K562 (cell line): Measurements from ENCODE around the gene QKI. TPM values are rescaled to one million over a fixed set of nuclear protein-coding genes. Genes with fewer than 3 reads are reported as not detected.

Source experiments
- ATAC-seq: fragments of 200-7000 bp; cut with Tn5 transposase; 3 replicates; pipeline ENCODE4 v1.9.1; 2020; ENCODE audit warnings: moderate library complexity
- BruUV-seq: library from RNA; stranded (reverse); fragments of 400-500 nt; replicated peaks from 2 replicates; lab custom pipeline; 2021; lab: Mats Ljungman, UMichigan
- CTCF ChIA-PET: fragments of 300-600 bp; formaldehyde crosslinking; extraction: SDS; loops from one replicate; lab custom pipeline; 2021; ENCODE audit warnings: low intra/inter-chr PET ratio; lab: Yijun Ruan, JAX
- POLR2A ChIA-PET: fragments of 300-600, 350-650 bp; sonication (Branson Sonifier 250); formaldehyde crosslinking; extraction: SDS; loops from one replicate; lab custom pipeline; 2021; ENCODE audit warnings: antibody characterized with exemption, inconsistent platforms; lab: Yijun Ruan, JAX
- DNase-seq, 4 experiments: peaks; one replicate each; pipeline versions ENCODE4 v3.0.0 to v3.0.0-alpha.2; 2011 to 2018; ENCODE audit warnings: low spot score in 3 of 4, mixed read lengths in 3 of 4; ENCODE audit errors: extremely low read depth in 1 of 4
- FAIRE-seq: peaks from 2 replicates; lab custom pipeline; 2011; peaks lifted over from hg19 to GRCh38; lab: Jason Lieb, UNC
- H2AFZ ChIP-seq: 2 replicates; pipeline ENCODE4 v1.6.0; 2011; ENCODE audit warnings: low read depth, low read length, control low read depth, inconsistent platforms
- H3K27ac ChIP-seq: fragments of 200-600 bp; 3 replicates; pipeline ENCODE4 v1.8.0; 2011; ENCODE audit warnings: low read depth, mild to moderate bottlenecking, control low read depth, inconsistent platforms, low read length, moderate library complexity, mixed read lengths; ENCODE audit errors: extremely low read depth
- H3K27me3 ChIP-seq, 2 experiments: fragments of 300-600 bp in 1 of 2; 2 replicates in 1 of 2; 3 replicates in 1 of 2; pipeline versions ENCODE4 v1.6.0 to v1.8.0; 2011; ENCODE audit warnings: inconsistent platforms in 2 of 2, low read length in 2 of 2, mild to moderate bottlenecking in 1 of 2, mixed read lengths in 1 of 2, moderate library complexity in 1 of 2; ENCODE audit not compliant: control insufficient read depth in 2 of 2, insufficient read depth in 2 of 2
- H3K36me3 ChIP-seq: fragments of 300-600 bp; 3 replicates; pipeline ENCODE4 v1.8.0; 2011; ENCODE audit warnings: mild to moderate bottlenecking, low read length, inconsistent platforms; ENCODE audit not compliant: control insufficient read depth, insufficient read depth
- H3K4me1 ChIP-seq, 2 experiments: fragments of 200-600 bp in 1 of 2; replicated peaks in 1 of 2; 2 replicates in 1 of 2; 3 replicates in 1 of 2; pipeline versions ENCODE4 v1.5.1 to v1.8.0; 2011; ENCODE audit warnings: inconsistent platforms in 2 of 2, low read length in 2 of 2, mild to moderate bottlenecking in 1 of 2, mixed read lengths in 1 of 2, moderate library complexity in 1 of 2; ENCODE audit not compliant: control insufficient read depth in 2 of 2, insufficient read depth in 2 of 2
- H3K4me2 ChIP-seq: 2 replicates; pipeline ENCODE4 v1.6.1; 2011; ENCODE audit warnings: low read length, control low read depth, inconsistent platforms, mixed read lengths; ENCODE audit not compliant: insufficient read depth
- H3K4me3 ChIP-seq: fragments of 200-600 bp; sonication (generic), shearing (Covaris generic); 2 replicates; pipeline ENCODE4 v1.5.1; 2016; ENCODE audit warnings: control low read depth, inconsistent platforms
- H3K79me2 ChIP-seq: fragments of 200-600 bp; 3 replicates; pipeline ENCODE4 v1.8.0; 2011; ENCODE audit warnings: low read length, inconsistent platforms; ENCODE audit not compliant: control insufficient read depth, insufficient read depth
- H3K9ac ChIP-seq, 2 experiments: 2 replicates each; pipeline versions ENCODE4 v1.6.0 to v1.6.1; 2011; ENCODE audit warnings: low read depth in 2 of 2, low read length in 2 of 2, control low read depth in 1 of 2, inconsistent platforms in 1 of 2, mild to moderate bottlenecking in 1 of 2, mixed read lengths in 1 of 2; ENCODE audit not compliant: insufficient read depth in 1 of 2
- H3K9me1 ChIP-seq: one replicate; pipeline ENCODE4 v1.6.0; 2011; ENCODE audit warnings: inconsistent platforms, mild to moderate bottlenecking, low read length, moderate library complexity; ENCODE audit not compliant: control insufficient read depth, insufficient read depth
- H3K9me3 ChIP-seq: replicated peaks from 2 replicates; pipeline ENCODE4 v1.5.1; 2011; ENCODE audit warnings: low read depth, low read length, inconsistent platforms; ENCODE audit not compliant: control insufficient read depth, insufficient read depth
- H4K20me1 ChIP-seq: replicated peaks from 2 replicates; pipeline ENCODE4 v1.6.1; 2011; ENCODE audit warnings: low read length, inconsistent platforms, mixed read lengths; ENCODE audit not compliant: control insufficient read depth, insufficient read depth
- ARID1B ChIP-seq: fragments of 450-650 bp; IDR thresholded peaks from 2 replicates; pipeline ENCODE4 v1.6.1; 2016; ENCODE audit warnings: antibody characterized with exemption, mild to moderate bottlenecking, inconsistent platforms
- CC2D1A ChIP-seq: fragments of 450-650 bp; IDR thresholded peaks from 2 replicates; pipeline ENCODE4 v1.6.1; 2017; ENCODE audit warnings: mild to moderate bottlenecking
- CEBPG ChIP-seq, 3 experiments: fragments of 200-800 bp in 1 of 3; sonication (Bioruptor generic) in 1 of 3; sonication (generic) in 1 of 3; formaldehyde crosslinking in 1 of 3; IDR thresholded peaks in 2 of 3; conservative IDR thresholded peaks in 1 of 3; 2 replicates each; pipeline versions ENCODE4 v1.6.1 to v1.8.0; 2016 to 2022; ENCODE audit warnings: missing compliant biosample characterization in 2 of 3, missing genetic modification characterization in 2 of 3, mild to moderate bottlenecking in 1 of 3, missing genetic modification reagents in 1 of 3
- EHMT2 ChIP-seq: fragments of 450-650 bp; IDR thresholded peaks from 2 replicates; pipeline ENCODE4 v1.6.1; 2018; ENCODE audit warnings: antibody characterized with exemption
- HCFC1 ChIP-seq: IDR thresholded peaks from 2 replicates; pipeline ENCODE4 v1.6.1; 2012; ENCODE audit warnings: low read depth, low read length, improper control_type of control experiment
- HDAC3 ChIP-seq: fragments of 450-650 bp; IDR thresholded peaks from 2 replicates; pipeline ENCODE4 v1.6.1; 2018; ENCODE audit warnings: borderline replicate concordance, mild to moderate bottlenecking, moderate library complexity; ENCODE audit not compliant: partially characterized antibody
- MED1 ChIP-seq: sonication (generic); formaldehyde crosslinking; IDR thresholded peaks from 2 replicates; pipeline ENCODE4 v1.8.1; 2023; ENCODE audit warnings: missing genetic modification reagents, borderline replicate concordance
- MTA3 ChIP-seq: fragments of 450-650 bp; formaldehyde crosslinking; IDR thresholded peaks from 2 replicates; pipeline ENCODE4 v1.6.1; 2017; ENCODE audit warnings: mild to moderate bottlenecking, borderline replicate concordance
- ZSCAN29 ChIP-seq: fragments of 450-650 bp; IDR thresholded peaks from 2 replicates; pipeline ENCODE4 v1.6.1; 2017
- WGBS: fragments of 100-300 bp; shearing (Covaris generic); methylation state at CpG from one replicate; pipeline ENCODE4 v1.1.6; 2016; ENCODE audit warnings: low coverage, mixed read lengths; ENCODE audit not compliant: insufficient coverage; ENCODE audit errors: missing lambda C conversion rate; 5-methylcytosine and 5-hydroxymethylcytosine counted together
- in situ Hi-C: fragments of 300-500 bp; cut with MboI; formaldehyde crosslinking; loops from 4 replicates; pipeline ENCODE4 v1.15.0; 2018; ENCODE audit warnings: inconsistent platforms, mixed read lengths
- intact Hi-C: fragments of 100-400 bp; cut with micrococcal nuclease; formaldehyde crosslinking; loops from 2 replicates; pipeline ENCODE4 v1.14.2; 2022
- polyA plus RNA-seq, 8 experiments: library from polyadenylated mRNA; depleted of rRNA in 4 of 8; stranded (reverse) in 5 of 8; unstranded in 3 of 8; fragments of >200 nt; fragmentation: Nextera tagmentation in 2 of 8; fragmentation: Illumina TruSeq in 1 of 8; extraction: Ambion mirVana in 2 of 8; extraction: Trizol in 1 of 8; gene quantifications; 2 replicates each; pipeline versions ENCODE4 v1.2.1 to v1.2.3, GENCODE V29; 2011 to 2014; ENCODE audit warnings: inconsistent platforms in 1 of 8, missing spikeins in 1 of 8
- total RNA-seq, 7 experiments: library from RNA; depleted of rRNA in 6 of 7; stranded (reverse); fragments of >200 nt in 6 of 7; fragmentation: Illumina TruSeq in 2 of 7; extraction: Trizol in 2 of 7; gene quantifications; 2 replicates each; pipeline versions ENCODE4 v1.2.1 to v1.2.3, GENCODE V29; 2011 to 2021; ENCODE audit warnings: low replicate concordance in 1 of 7
- TF ChIP-seq, protein P1 (sequence below): fragments of 450-650 bp; IDR thresholded peaks from 2 replicates; pipeline ENCODE4 v1.6.1; 2016; ENCODE audit warnings: mild to moderate bottlenecking
- TF ChIP-seq, protein P2 (sequence below): sonication (generic); formaldehyde crosslinking; IDR thresholded peaks from 2 replicates; pipeline ENCODE4 v1.8.0; 2023; ENCODE audit warnings: missing genetic modification reagents, mild to moderate bottlenecking, borderline replicate concordance

QKI gene
- total and polyA plus RNA-seq, 9 of the 15 experiments (the other 6 are each of a cell fraction or from before 2014, with no cell fraction given), result 20.4 to 215 (median 123) TPM

DNA sequence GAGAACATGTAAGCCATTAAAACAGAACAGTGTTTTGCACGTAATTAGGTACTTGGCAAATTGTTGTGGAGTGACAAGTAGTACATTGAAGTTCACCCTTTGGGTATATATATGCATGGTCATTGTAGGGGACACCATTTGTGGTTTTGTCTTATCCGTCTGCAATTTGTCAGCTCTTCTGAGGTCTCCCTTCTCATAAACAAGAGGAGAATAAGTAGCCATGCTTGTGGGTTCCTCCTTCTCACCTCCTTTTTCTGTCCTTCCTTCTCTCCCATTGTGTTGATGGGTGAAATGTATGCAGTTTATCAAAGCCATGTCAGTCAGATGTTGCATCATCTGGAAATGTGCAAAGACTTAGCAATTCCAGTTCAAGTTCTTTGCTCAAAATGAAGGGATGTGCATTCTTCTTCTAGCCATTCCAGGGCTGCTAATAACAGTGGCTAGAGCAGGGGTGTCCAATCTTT is 70.9 kb downstream of the QKI start:
- peaks cover 90% of the 10 kb centered on the region for H3K79me2 ChIP-seq
- H3K4me1 ChIP-seq, result peaks cover 0 to 11% of the 10 kb centered on the region in 2 experiments; a peak in 3 of 5 replicates
- peak; percentile 82 for ATAC-seq
- BruUV-seq, result no TSS peak
- no peaks in the 10 kb centered on the region for H4K20me1 ChIP-seq
- CTCF ChIA-PET, result no interaction called here
- H3K9me3 ChIP-seq, result no peaks in the 10 kb centered on the region
- in situ Hi-C loops (no loop called here), intact Hi-C loops (no loop called here)
- no peak overlapping the region for H3K4me3 ChIP-seq
- peak; percentile 67 for FAIRE-seq
- no peak overlapping the region for H2AFZ ChIP-seq
- DNase-seq, result peak in 3 of 4 experiments; percentile 13 to 59 (median 57)
- H3K9me1 ChIP-seq, result no peaks in the 10 kb centered on the region
- peaks cover 20% of the 10 kb centered on the region for H3K36me3 ChIP-seq
- H3K27me3 ChIP-seq, result no peaks in the 10 kb centered on the region
- 6% methylated on average over 2 of the region's 2 CpGs for WGBS
- H3K27ac ChIP-seq, result peak overlapping the region; percentile 34
- H3K9ac ChIP-seq, result no peak overlapping the region
- H3K4me2 ChIP-seq, result peak overlapping the region; percentile 29
- POLR2A ChIA-PET, result interaction anchor here (0.6 to 1.6 kb wide), 2 partner anchors 15 to 17 kb away, joined by 3 read pairs; no protein-coding TSS in a partner anchor
- TF ChIP-seq CC2D1A (peak; percentile 52; the same call in 1 of the 2 replicates), HCFC1 (no peak), MTA3 (0 out of 2 replicates have a peak, but pooled peaks have one; percentile 39), MED1 (no peak), ARID1B (peak; percentile 62; the same call in 1 of the 2 replicates), HDAC3 (no peak), CEBPG (CRISPR knock-in tag; IDR thresholded peaks at IDR 0.05) (peak; percentile 95), CEBPG (tag; conservative IDR thresholded peaks at IDR 0.05 in 1 of 2, IDR thresholded peaks at IDR 0.05 in 1 of 2) (peak; percentile 94 to 95), ZSCAN29 (no peak), EHMT2 (peak; percentile 81)
- TF ChIP-seq, protein P1, sequence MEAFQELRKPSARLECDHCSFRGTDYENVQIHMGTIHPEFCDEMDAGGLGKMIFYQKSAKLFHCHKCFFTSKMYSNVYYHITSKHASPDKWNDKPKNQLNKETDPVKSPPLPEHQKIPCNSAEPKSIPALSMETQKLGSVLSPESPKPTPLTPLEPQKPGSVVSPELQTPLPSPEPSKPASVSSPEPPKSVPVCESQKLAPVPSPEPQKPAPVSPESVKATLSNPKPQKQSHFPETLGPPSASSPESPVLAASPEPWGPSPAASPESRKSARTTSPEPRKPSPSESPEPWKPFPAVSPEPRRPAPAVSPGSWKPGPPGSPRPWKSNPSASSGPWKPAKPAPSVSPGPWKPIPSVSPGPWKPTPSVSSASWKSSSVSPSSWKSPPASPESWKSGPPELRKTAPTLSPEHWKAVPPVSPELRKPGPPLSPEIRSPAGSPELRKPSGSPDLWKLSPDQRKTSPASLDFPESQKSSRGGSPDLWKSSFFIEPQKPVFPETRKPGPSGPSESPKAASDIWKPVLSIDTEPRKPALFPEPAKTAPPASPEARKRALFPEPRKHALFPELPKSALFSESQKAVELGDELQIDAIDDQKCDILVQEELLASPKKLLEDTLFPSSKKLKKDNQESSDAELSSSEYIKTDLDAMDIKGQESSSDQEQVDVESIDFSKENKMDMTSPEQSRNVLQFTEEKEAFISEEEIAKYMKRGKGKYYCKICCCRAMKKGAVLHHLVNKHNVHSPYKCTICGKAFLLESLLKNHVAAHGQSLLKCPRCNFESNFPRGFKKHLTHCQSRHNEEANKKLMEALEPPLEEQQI, result 0 out of 2 replicates have a peak, but pooled peaks have one; percentile 47
- TF ChIP-seq, protein P2, sequence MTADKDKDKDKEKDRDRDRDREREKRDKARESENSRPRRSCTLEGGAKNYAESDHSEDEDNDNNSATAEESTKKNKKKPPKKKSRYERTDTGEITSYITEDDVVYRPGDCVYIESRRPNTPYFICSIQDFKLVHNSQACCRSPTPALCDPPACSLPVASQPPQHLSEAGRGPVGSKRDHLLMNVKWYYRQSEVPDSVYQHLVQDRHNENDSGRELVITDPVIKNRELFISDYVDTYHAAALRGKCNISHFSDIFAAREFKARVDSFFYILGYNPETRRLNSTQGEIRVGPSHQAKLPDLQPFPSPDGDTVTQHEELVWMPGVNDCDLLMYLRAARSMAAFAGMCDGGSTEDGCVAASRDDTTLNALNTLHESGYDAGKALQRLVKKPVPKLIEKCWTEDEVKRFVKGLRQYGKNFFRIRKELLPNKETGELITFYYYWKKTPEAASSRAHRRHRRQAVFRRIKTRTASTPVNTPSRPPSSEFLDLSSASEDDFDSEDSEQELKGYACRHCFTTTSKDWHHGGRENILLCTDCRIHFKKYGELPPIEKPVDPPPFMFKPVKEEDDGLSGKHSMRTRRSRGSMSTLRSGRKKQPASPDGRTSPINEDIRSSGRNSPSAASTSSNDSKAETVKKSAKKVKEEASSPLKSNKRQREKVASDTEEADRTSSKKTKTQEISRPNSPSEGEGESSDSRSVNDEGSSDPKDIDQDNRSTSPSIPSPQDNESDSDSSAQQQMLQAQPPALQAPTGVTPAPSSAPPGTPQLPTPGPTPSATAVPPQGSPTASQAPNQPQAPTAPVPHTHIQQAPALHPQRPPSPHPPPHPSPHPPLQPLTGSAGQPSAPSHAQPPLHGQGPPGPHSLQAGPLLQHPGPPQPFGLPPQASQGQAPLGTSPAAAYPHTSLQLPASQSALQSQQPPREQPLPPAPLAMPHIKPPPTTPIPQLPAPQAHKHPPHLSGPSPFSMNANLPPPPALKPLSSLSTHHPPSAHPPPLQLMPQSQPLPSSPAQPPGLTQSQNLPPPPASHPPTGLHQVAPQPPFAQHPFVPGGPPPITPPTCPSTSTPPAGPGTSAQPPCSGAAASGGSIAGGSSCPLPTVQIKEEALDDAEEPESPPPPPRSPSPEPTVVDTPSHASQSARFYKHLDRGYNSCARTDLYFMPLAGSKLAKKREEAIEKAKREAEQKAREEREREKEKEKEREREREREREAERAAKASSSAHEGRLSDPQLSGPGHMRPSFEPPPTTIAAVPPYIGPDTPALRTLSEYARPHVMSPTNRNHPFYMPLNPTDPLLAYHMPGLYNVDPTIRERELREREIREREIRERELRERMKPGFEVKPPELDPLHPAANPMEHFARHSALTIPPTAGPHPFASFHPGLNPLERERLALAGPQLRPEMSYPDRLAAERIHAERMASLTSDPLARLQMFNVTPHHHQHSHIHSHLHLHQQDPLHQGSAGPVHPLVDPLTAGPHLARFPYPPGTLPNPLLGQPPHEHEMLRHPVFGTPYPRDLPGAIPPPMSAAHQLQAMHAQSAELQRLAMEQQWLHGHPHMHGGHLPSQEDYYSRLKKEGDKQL, result no peak
